Stimulated activated CD8-positive, alpha-beta memory T cell treated with anti-CD3 and anti-CD28 coated beads, Interleukin-4, amount 100 ng/mL, for 24 hours (primary cell): ENCODE data around the gene GNG7.
A peak's percentile ranks its signal among the peaks of the same experiment; 100 is the strongest.
"Not testable (repeated sequence)": the region's sequence is repeated elsewhere in the genome, so short reads cannot be mapped to it uniquely, and the experiment has no call there.

Experiments used
- DNase-seq: peaks from one replicate; pipeline ENCODE4 v3.0.0-alpha.2; 2020; ENCODE audit warnings: low read depth

GNG7 gene

GRCh38 chr19:2575734-2576481, 126.6 kb downstream of the GNG7 start:
- DNase-seq = no peak

DNA sequence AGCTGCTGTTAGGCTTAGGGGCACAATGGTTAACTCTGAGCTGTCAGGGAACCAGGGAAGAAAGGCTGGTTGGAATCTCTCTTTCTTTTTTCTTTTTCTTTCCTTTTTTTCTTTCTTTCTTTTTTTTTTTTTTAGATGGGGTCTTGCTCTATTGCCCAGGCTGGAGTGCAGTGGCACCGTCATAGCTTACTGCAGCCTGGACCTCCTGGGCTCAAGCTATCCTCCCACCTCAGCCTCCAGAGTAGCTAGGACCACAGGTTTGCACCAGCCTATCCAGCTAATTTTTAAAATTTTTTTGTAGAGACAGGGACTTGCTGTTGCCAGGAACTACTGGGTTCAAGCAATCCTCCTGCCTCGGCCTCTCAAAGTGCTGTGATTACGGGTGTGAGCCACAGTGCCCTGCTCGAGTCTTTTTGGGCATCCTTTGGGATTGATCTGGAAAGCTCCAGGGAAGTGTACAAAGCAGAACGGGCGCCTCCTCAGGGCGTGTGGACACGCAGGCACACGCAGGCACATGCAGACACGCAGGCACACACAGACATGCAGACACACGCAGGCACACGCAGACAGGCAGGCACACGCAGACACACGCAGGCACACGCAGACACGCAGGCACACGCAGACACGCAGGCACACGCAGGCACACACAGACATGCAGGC, 127.4 kb downstream of the GNG7 start:
- no peak for DNase-seq

GRCh38 chr19:2574478-2574931, 128.0 kb downstream of the GNG7 start:
- DNase-seq = no peak

DNA sequence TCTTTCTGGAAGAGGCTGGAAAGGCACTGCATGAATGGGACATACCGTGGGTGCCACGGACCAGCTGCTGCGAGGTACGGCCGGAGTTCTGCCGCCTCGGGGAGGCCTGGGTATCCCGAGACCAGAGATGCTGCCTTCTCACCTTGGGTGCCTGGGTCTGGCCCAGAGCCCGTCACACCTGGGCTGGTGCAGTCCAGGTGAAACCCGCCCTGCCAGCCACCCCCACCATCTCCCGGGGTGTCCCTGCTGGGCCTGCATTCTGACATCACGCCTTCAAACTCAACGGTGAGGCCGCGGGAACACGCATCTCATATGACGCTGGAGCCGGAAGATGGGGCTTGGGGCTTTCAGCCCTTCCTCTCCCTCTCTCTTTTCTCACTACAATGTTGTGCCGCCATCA, 128.6 kb downstream of the GNG7 start:
- no peak for DNase-seq

GRCh38 chr19:2572152-2572551, 130.3 kb downstream of the GNG7 start:
- not testable (repeated sequence) for DNase-seq

DNA sequence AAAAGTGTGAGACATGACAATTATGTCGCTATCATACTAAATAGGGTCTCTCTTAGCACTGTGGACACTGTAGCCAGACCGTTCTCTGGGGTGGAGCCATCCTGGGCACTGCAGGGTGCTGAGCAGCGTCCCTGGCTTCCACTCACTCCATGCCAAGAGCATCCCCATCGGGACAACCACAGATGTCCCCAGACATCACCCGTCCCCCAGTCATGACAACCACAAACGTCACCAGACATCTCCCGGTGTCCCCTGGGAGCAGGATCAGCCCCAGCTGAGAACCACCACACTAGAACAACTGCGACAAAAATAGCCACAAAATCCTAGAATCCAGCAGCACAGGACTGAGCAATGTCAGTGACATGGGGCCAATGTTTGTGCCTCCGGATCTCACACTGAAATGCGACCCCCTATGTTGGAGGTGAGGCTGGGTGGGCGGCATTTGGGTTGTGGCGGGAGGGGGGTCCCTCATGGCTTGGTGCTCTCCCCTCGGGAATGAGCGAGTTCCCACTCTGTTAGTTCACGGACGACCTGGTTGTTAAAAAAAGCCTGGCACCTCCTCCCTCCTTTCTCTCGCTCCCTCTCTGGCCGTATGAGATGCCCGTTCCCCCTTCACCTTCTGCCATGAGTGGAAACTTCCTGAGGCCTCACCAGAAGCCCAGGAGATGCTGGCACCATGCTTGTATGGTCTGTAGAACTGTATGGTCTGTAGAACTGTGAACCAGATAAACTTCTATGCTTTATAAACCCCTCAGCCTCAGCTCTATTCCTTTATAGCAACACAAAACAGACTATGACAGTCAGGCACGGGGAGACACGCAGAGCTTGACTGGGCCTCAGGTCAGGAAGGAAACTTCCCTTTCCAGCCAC, 132.7 kb downstream of the GNG7 start:
- DNase-seq = no peak

GRCh38 chr19:2567996-2568395, 134.5 kb downstream of the GNG7 start:
- no peak for DNase-seq

DNA sequence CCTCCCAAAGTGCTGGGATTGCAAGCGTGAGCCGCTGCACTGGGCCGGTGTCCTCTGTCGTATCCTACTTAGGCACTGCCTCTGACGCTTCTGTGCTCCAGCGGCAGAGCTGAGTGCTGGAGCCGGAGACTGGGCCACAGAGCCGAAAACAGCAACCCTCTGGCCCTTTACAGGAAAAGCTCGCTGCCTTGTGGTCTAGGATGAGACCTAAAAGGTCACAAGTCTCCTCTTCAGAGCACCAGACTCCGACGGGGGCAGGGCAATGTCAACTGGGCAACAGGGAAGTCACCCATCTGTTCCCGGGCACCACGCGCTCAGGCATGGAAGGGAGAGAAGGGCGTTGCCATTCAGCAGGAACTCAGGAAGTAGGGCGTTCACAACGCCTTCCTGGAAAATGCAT, 134.9 kb downstream of the GNG7 start:
- DNase-seq = no peak

GRCh38 chr19:2563546-2563945, 138.9 kb downstream of the GNG7 start:
- not testable (repeated sequence) for DNase-seq

DNA sequence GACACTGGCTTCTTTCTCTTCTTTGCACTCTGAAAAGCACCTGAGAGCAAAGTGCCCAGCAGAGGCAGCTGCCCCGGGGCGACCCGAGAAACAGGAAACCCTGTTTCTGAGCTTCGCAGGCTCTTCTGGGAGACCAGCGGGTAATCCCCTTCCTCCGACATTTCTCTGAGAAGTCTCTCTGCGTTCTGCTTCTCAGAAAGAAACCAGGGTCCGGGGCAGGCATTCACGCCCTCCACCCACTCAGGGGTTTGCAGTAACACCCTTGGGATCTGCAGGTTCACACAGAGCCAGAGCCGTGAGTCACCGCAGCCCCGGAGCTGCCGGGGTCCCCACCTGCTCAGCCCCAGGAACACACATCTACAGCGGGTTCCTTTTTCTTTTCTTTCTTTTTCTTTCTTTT, 140.6 kb downstream of the GNG7 start:
- DNase-seq = peak; percentile 78

DNA sequence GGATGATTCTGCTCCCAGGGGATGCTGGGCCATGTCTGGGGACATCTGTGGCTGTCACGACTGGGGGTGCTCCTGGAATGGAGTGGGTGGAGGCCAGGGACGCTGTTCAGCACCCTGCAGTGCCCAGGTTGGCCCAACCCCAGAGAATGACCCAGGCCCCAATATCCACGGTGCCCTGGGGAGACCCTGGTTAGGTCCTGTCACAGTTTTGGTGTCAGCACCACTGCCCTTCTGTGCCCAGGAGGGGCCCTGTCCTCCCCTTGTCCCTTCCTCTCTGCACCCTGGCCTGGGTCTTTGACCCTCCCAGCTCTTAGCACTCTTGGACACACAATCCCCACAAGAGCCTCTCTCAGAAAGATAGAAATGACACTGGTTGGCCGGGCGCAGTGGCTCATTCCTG, 141.3 kb downstream of the GNG7 start:
- DNase-seq = no peak

DNA sequence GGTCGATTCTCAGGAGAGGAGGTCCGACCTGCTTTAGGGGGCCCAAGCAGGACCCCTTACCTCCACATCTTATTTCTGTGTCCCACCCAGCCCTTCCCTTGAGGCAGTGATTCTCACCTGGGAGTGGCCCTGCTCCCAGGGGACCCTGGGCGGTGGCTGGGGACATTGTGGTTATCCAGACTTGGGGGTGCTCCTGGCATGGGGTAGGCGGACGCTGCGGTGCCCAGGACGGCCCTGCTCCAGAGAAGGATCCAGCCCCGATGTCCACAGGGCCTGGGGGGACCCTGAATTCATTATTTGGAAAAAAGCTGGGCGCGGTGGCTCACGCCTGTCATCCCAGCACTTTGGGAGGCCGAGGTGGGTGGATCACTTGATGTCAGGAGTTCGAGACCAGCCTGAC, 142.1 kb downstream of the GNG7 start:
- no peak for DNase-seq

DNA sequence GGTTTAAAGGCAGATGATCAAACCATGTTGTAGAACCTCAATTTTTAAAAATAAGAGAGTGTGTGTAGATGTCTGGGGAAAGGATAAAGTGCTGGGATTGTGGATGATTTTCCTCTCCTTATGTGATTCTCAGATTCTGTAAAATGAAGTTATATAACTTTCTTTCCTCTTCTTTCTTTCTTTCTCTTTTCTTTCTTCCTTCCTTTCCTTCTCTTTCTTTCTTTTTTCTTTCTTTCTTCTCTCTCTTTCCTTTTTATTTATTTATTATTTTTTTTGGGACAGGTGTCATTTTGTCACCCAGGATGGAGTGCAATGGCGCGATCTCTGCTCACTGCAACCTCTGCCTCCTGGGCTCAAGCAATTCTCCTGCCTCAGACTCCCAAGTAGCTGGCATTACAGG, 144.0 kb downstream of the GNG7 start:
- DNase-seq = no peak

- DNase-seq = not testable (repeated sequence)
Observed at GRCh38 chr19:2558131-2558530, 144.4 kb downstream of the GNG7 start.

DNA sequence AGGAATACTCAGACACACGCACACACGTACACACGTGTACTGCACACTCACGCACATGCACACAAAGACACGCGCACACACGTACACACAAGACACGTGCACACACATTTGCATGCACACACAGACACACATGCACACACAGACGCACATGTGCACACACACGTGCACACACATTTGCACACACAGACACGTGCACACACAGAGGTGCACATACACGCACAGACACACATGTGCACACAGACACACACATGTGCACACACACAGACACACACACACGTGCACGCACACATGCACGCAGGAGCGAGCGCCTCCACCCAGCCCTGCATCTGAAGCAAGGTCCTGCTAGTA, 145.4 kb downstream of the GNG7 start:
- DNase-seq = no peak

- DNase-seq = no peak
Observed at GRCh38 chr19:2556221-2557092, 146.0 kb downstream of the GNG7 start.

GRCh38 chr19:2555422-2556220, 146.9 kb downstream of the GNG7 start:
- no peak for DNase-seq

- DNase-seq = no peak
Observed at GRCh38 chr19:2554856-2555255, 147.6 kb downstream of the GNG7 start.

- no peak for DNase-seq
Observed at GRCh38 chr19:2553510-2553909, 149.0 kb downstream of the GNG7 start.

DNA sequence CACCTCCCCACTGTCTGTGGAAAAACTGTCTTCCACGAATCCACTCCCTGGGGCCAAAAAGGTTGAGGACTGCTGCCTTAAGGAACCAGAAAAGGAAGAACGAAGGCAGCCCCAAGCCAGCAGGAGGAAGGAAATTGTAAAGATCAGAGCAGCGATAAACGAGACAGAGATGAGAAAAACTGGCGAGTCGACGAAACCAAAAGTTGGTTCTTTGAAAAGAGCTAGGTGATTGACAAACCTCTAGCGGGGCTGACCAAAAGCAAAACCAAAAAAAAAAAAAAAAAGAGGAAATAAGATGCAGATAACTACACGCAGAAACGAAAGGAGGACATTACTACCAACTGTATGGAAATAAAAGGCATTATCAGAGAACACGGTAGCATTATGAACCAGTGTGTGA, 149.6 kb downstream of the GNG7 start:
- DNase-seq = no peak

- DNase-seq = no peak
Observed at GRCh38 chr19:2551864-2552185, 150.7 kb downstream of the GNG7 start.
